ENCODE results near the gene CDC42EP4.

- TF ChIP-seq CTCF (IDR thresholded peaks at IDR 0.05; ENCODE audit: borderline replicate concordance, extremely low read depth, low read length, poor library complexity, severe bottlenecking) (no peak), EZH2 (IDR thresholded peaks at IDR 0.05; ENCODE audit: borderline replicate concordance, low read depth, low read length, severe bottlenecking) (no peak)
These were observed 12.3 kb upstream of the CDC42EP4 start for GRCh38 chr17:73324160-73324475.

All from DND-41 (cell line).